Naive thymus-derived CD8-positive, alpha-beta T cell (primary cell): Measurements from ENCODE around the gene GH1. TPM values are rescaled to one million over a fixed set of nuclear protein-coding genes. Genes with fewer than 3 reads are reported as not detected.
"Not testable (repeated sequence)": the region's sequence is repeated elsewhere in the genome, so short reads cannot be mapped to it uniquely, and the experiment has no call there.

Experiments used
- ATAC-seq, 2 donors: fragments of 150-1000 bp; cut with Tn5 transposase in 1 of 2; sonication (Bioruptor Pico), chemical (Tn5 transposase) in 1 of 2; 1 replicate in 1 of 2; 2 replicates in 1 of 2; pipeline ENCODE4 v1.10.0; 2021; ENCODE audit warnings: mild to moderate bottlenecking in 2 of 2, moderate library complexity in 2 of 2
- POLR2A ChIA-PET: fragments of 350-600 bp; sonication (Branson Sonifier 250); formaldehyde crosslinking; loops from one replicate; lab custom pipeline; 2021; ENCODE audit warnings: antibody characterized with exemption; lab: Charles Lee
- DNase-seq, 10 donors: peaks; one replicate each; pipeline versions ENCODE4 v3.0.0 to v3.0.0-alpha.2; 2020 to 2022
- H3K27ac Mint-ChIP-seq, 10 donors: one replicate each; pipeline ENCODE4 v1.8.0; 2020 to 2022; ENCODE audit warnings: mild to moderate bottlenecking in 10 of 10, mixed read lengths in 10 of 10, moderate library complexity in 4 of 10, inconsistent platforms in 1 of 10
- H3K27me3 Mint-ChIP-seq, 5 donors: one replicate each; pipeline ENCODE4 v1.8.0; 2021 to 2022; ENCODE audit warnings: mixed read lengths in 5 of 5
- H3K36me3 Mint-ChIP-seq, 3 donors: one replicate each; pipeline ENCODE4 v1.8.0; 2020 to 2022; ENCODE audit warnings: mixed read lengths in 3 of 3, mild to moderate bottlenecking in 2 of 3, inconsistent platforms in 1 of 3
- H3K4me1 Mint-ChIP-seq, 4 donors: one replicate each; pipeline ENCODE4 v1.8.0; 2021 to 2022; ENCODE audit warnings: mixed read lengths in 4 of 4
- H3K4me3 Mint-ChIP-seq, 10 donors: one replicate each; pipeline ENCODE4 v1.8.0; 2020 to 2022; ENCODE audit warnings: mild to moderate bottlenecking in 10 of 10, mixed read lengths in 10 of 10, moderate library complexity in 6 of 10, inconsistent platforms in 1 of 10
- H3K9me3 Mint-ChIP-seq, 9 donors: one replicate each; pipeline ENCODE4 v1.8.0; 2020 to 2022; ENCODE audit warnings: mixed read lengths in 9 of 9, mild to moderate bottlenecking in 3 of 9, inconsistent platforms in 1 of 9, moderate library complexity in 1 of 9
- polyA plus RNA-seq, 3 donors: library from polyadenylated mRNA; unstranded; fragments of 300-500 nt; fragmentation: Illumina TruSeq; gene quantifications; one replicate each; pipeline ENCODE4 v1.2.3, GENCODE V29; 2021
- total RNA-seq, 8 experiments: library from RNA in 2 of 8; stranded (reverse) in 2 of 8; gene quantifications; one replicate each; pipeline ENCODE4 v1.2.3 and lab custom pipeline; 2021 to 2026

The GH1 gene
- total RNA-seq (not detected), polyA plus RNA-seq (not detected), total RNA-seq (lab: John Stamatoyannopoulos, UW) (0 reads per million in 6 experiments)

DNA sequence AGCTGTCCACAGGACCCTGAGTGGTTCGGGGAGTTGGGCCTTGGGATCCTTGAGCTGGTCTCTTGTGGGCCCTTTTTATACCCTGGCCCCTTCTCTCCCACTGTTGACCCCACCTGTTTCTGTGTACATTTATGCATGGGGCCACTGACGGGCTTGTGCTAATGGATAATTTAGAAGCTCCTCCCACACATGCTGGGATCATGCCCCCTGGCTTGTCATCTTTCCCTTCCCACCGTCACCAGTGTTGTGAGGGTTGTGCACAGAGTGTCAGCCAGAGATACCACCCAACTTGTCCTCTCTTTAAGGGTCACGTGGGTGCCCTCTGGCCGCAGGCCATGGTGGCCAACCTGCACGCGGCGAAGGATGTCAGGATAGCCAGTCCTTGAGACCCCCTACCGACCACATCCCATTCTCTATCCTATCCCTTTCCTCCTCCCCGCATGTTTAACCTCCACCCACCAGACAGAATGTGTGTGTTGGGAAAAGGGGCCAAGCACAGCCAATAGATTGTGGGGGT lies at the start of gene GH1:
GH1 (minus strand) TSS at position 51 of the 517 bp plus-strand sequence. CDS start 63 bp downstream, outside the sequence.
- not testable (repeated sequence) for H3K9me3 Mint-ChIP-seq, H3K36me3 Mint-ChIP-seq, DNase-seq, ATAC-seq, H3K27me3 Mint-ChIP-seq
- peaks cover 4 to 47% (median 9%) of the 10 kb centered on the region in 4 donors for H3K4me1 Mint-ChIP-seq
- peak within 1 kb of the TSS in 7 of 10 donors; percentile 12 to 87 (median 43) for H3K27ac Mint-ChIP-seq
- peak within 1 kb of the TSS in 1 of 10 donors; percentile 66 for H3K4me3 Mint-ChIP-seq
- POLR2A ChIA-PET: interaction anchor here (0.7 to 2.8 kb wide), 12 partner anchors 13 to 227 kb away, joined by 3 to 23 read pairs (median 8); partner anchors contain the start of genes CD79B, ICAM2 and PRR29

DNA sequence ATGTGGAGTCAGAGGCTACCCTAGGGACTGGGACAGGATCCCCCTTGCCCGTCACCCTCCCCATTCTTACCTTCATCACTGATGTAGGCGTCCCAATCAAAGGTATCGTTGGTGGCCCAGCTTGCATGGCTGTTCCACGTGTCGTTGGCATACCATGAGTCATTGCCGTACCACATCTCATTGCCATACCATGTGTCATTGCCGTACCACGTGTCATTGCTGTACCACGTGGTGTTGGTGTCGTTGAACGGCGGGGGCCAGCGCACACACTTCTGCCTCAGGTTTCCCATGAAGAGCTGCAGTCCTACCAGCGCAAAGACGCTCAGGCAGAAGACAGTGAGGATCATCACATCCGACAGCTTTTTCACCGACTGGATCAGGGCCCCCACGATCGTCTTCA lies 49.3 kb upstream of the GH1 start:
- no peak for ATAC-seq
- DNase-seq: no peak
- Mint-ChIP-seq H3K4me3 (no peak overlapping the region), H3K9me3 (no peaks in the 10 kb centered on the region), H3K4me1 (peaks cover 10 to 21% (median 20%) of the 10 kb centered on the region in 4 donors), H3K27ac (no peak overlapping the region), H3K36me3 (no peaks in the 10 kb centered on the region), H3K27me3 (no peaks in the 10 kb centered on the region)
- POLR2A ChIA-PET: interaction anchor here (1.1 to 1.9 kb wide), 3 partner anchors 11 to 178 kb away, joined by 3 to 5 read pairs (median 5); no protein-coding TSS in a partner anchor

GRCh38 chr17:63966646-63967264 lies 48.1 kb upstream of the GH1 start:
- DNase-seq (peak in 7 of 10 donors; percentile 27 to 81 (median 65)), ATAC-seq (peak; percentile 94 to 100)
- Mint-ChIP-seq H3K27ac (peak overlapping the region in 6 of 10 donors; percentile 1 to 54 (median 24)), H3K4me3 (peak overlapping the region in 7 of 10 donors; percentile 0 to 70 (median 54)), H3K9me3 (no peaks in the 10 kb centered on the region), H3K36me3 (no peaks in the 10 kb centered on the region), H3K27me3 (no peaks in the 10 kb centered on the region), H3K4me1 (peaks cover 10 to 24% (median 20%) of the 10 kb centered on the region in 4 donors)
- POLR2A ChIA-PET: interaction anchor here (1.0 to 1.9 kb wide), 4 partner anchors 9 to 179 kb away, joined by 3 to 5 read pairs (median 4); no protein-coding TSS in a partner anchor

- no peak for DNase-seq
- Mint-ChIP-seq H3K36me3 (no peaks in the 10 kb centered on the region), H3K9me3 (no peaks in the 10 kb centered on the region), H3K4me3 (no peak overlapping the region), H3K27me3 (no peaks in the 10 kb centered on the region), H3K4me1 (peaks cover 11 to 25% (median 19%) of the 10 kb centered on the region in 4 donors), H3K27ac (peak overlapping the region in 2 of 10 donors; percentile 0 to 11)
- ATAC-seq: no peak
- POLR2A ChIA-PET: interaction anchor here (1.0 kb wide), 1 partner anchor 31 kb away, joined by 3 read pairs; the partner anchor contains the start of gene CD79B
Observed at GRCh38 chr17:63963123-63963522, 44.5 kb upstream of the GH1 start.

GRCh38 chr17:63962298-63962744 lies 43.7 kb upstream of the GH1 start:
- H3K4me3 Mint-ChIP-seq: no peak overlapping the region
- DNase-seq (no peak), ATAC-seq (no peak)
- H3K27me3 Mint-ChIP-seq: no peaks in the 10 kb centered on the region
- H3K27ac Mint-ChIP-seq: peak overlapping the region in 3 of 10 donors; percentile 11 to 57 (median 18)
- POLR2A ChIA-PET: no interaction called here
- H3K4me1 Mint-ChIP-seq: peaks cover 10 to 21% (median 15%) of the 10 kb centered on the region in 4 donors
- H3K9me3 Mint-ChIP-seq: no peaks in the 10 kb centered on the region
- H3K36me3 Mint-ChIP-seq: no peaks in the 10 kb centered on the region

- POLR2A ChIA-PET: interaction anchor here (0.7 kb wide), 1 partner anchor 1063 kb away, joined by 3 read pairs; no protein-coding TSS in a partner anchor
Observed at GRCh38 chr17:63961355-63962212, 42.9 kb upstream of the GH1 start.

DNA sequence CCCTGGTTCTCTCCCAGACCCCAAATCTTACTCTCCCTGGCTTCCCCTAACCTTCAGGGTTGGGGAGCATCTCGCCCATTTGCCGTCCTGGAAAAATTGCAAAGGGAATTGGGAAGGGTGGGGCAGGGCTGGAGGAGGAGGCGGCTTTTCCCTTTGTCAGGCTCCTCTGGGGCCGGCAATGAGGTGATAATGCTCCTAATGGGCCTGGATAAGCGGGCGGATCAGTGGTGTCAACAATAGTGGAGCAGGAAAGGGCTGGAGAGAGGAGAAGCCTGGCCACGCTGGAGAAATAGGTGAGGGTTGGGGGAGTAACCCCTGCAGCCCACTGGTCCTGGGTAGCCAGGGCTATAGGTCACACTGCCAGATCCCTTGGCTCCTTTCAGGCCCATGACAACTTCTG lies 41.8 kb upstream of the GH1 start:
- H3K4me3 Mint-ChIP-seq: no peak overlapping the region
- POLR2A ChIA-PET: no interaction called here

More at GRCh38 chr17:63961355-63962212, 42.9 kb upstream of the GH1 start:
- Mint-ChIP-seq H3K4me1 (peaks cover 5 to 14% (median 8%) of the 10 kb centered on the region in 4 donors), H3K36me3 (no peaks in the 10 kb centered on the region), H3K27me3 (no peaks in the 10 kb centered on the region), H3K9me3 (no peaks in the 10 kb centered on the region), H3K27ac (peak overlapping the region in 3 of 10 donors; percentile 44 to 81 (median 80)), H3K4me3 (peak overlapping the region in 2 of 10 donors; percentile 14 to 15)
- ATAC-seq (peak; percentile 73 to 83), DNase-seq (peak in 4 of 10 donors; percentile 11 to 32 (median 20))

GRCh38 chr17:63960006-63960405 lies 41.4 kb upstream of the GH1 start:
- Mint-ChIP-seq H3K4me1 (peaks cover 10 to 14% (median 11%) of the 10 kb centered on the region in 4 donors), H3K4me3 (no peak overlapping the region), H3K36me3 (no peaks in the 10 kb centered on the region), H3K27ac (peak overlapping the region in 1 of 10 donors; percentile 19), H3K9me3 (no peaks in the 10 kb centered on the region), H3K27me3 (no peaks in the 10 kb centered on the region)
- ATAC-seq (no peak), DNase-seq (no peak)
- POLR2A ChIA-PET: no interaction called here

More for the DNA sequence above, 41.8 kb upstream of the GH1 start:
- Mint-ChIP-seq H3K27ac (no peak overlapping the region), H3K4me1 (peaks cover 7 to 10% (median 10%) of the 10 kb centered on the region in 4 donors), H3K27me3 (no peaks in the 10 kb centered on the region), H3K9me3 (no peaks in the 10 kb centered on the region), H3K36me3 (no peaks in the 10 kb centered on the region)
- DNase-seq (no peak), ATAC-seq (no peak)

- H3K27me3 Mint-ChIP-seq: no peaks in the 10 kb centered on the region
- peaks cover 13 to 30% (median 29%) of the 10 kb centered on the region in 4 donors for H3K4me1 Mint-ChIP-seq
- no peak for ATAC-seq
- H3K4me3 Mint-ChIP-seq: no peak overlapping the region
- peak overlapping the region in 5 of 10 donors; percentile 31 to 91 (median 46) for H3K27ac Mint-ChIP-seq
- no peaks in the 10 kb centered on the region for H3K36me3 Mint-ChIP-seq
- H3K9me3 Mint-ChIP-seq: no peaks in the 10 kb centered on the region
- no peak for DNase-seq
- POLR2A ChIA-PET: interaction anchor here (1.1 to 1.6 kb wide), 5 partner anchors 9 to 70 kb away, joined by 3 to 5 read pairs (median 3); partner anchors contain the start of gene CD79B
Observed at GRCh38 chr17:63956296-63956920, 37.8 kb upstream of the GH1 start.

GRCh38 chr17:63955791-63956190 lies 37.2 kb upstream of the GH1 start:
- ATAC-seq (no peak), DNase-seq (no peak)
- peaks cover 14 to 32% (median 27%) of the 10 kb centered on the region in 4 donors for H3K4me1 Mint-ChIP-seq
- no peaks in the 10 kb centered on the region for H3K9me3 Mint-ChIP-seq
- no peaks in the 10 kb centered on the region for H3K36me3 Mint-ChIP-seq
- POLR2A ChIA-PET: interaction anchor here (1.3 to 1.6 kb wide), 4 partner anchors 9 to 70 kb away, joined by 3 to 5 read pairs (median 4); partner anchors contain the start of gene CD79B
- H3K27ac Mint-ChIP-seq: peak overlapping the region in 5 of 10 donors; percentile 5 to 91 (median 80)
- H3K27me3 Mint-ChIP-seq: no peaks in the 10 kb centered on the region
- H3K4me3 Mint-ChIP-seq: peak overlapping the region in 1 of 10 donors; percentile 8

GRCh38 chr17:63955232-63955631 lies 36.6 kb upstream of the GH1 start:
- POLR2A ChIA-PET: interaction anchor here (1.3 to 1.6 kb wide), 4 partner anchors 8 to 71 kb away, joined by 3 to 5 read pairs (median 4); partner anchors contain the start of gene ICAM2
- DNase-seq: no peak
- Mint-ChIP-seq H3K36me3 (no peaks in the 10 kb centered on the region), H3K27ac (peak overlapping the region in 2 of 10 donors; percentile 81 to 84), H3K9me3 (no peaks in the 10 kb centered on the region), H3K4me1 (peaks cover 15 to 32% (median 27%) of the 10 kb centered on the region in 4 donors), H3K4me3 (peak overlapping the region in 1 of 10 donors; percentile 8), H3K27me3 (no peaks in the 10 kb centered on the region)
- no peak for ATAC-seq
